Heart left ventricle (tissue), 13 donors: Measurements from ENCODE around the gene GLTPD2.

Source experiments
- CTCF ChIP-seq, 12 donors: fragments of 200-600 bp; sonication (generic) in 4 of 12; IDR thresholded peaks; one replicate each; pipeline versions ENCODE4 v1.5.0 to v1.8.0; 2018 to 2022; ENCODE audit warnings: antibody characterized with exemption in 12 of 12, mild to moderate bottlenecking in 5 of 12
- POLR2A ChIP-seq, 2 donors: fragments of 450-650 bp; IDR thresholded peaks; one replicate each; pipeline ENCODE4 v1.6.1; 2017; ENCODE audit warnings: antibody characterized with exemption in 2 of 2, mild to moderate bottlenecking in 2 of 2, moderate library complexity in 2 of 2
- donor health status: ischemic (EF 13 %, LVEDD 7.1; RV severe dilation, severe dysfunction).
- donor health status: DM: no; HTN: yes; CAD: no.
- donor health status: DM: no; HTN: no; CAD: no.
- donor health status: ischemic (EF 25% LVEDD 6.9; RV normal size, moderate dysfunction).
- donor health status: ischemic (EF 25% LVEDD 5.7; RV mildly dilated, moderate dysfunction).
- donor health status: ischemic (EF 35%, LVEDD 5.7; RV mildly dilated, moderate dysfunction).
- donor health status: nonischemic (EF 11% LVEDD 7.7; RV severe dilation, severe dysfunction).
- donor health status: DM: yes; HTN: yes; CAD: no.
- donor health status: PGD.
- donor health status: ischemic (EF 29% LVEDD 5.4; RV normal size, mild dysfunction).
- donor health status: nonischemic (EF 23%, LVEDD 6.1; RV moderate dilation, normal function).

- TF ChIP-seq CTCF (IDR thresholded peaks at IDR 0.05) (no peak), POLR2A (IDR thresholded peaks at IDR 0.05) (no peak)
Measured at GRCh38 chr17:4827399-4827798, 38.6 kb downstream of the GLTPD2 start.
